Measurements from ENCODE around the gene FLNC. TPM values are rescaled to one million over a fixed set of nuclear protein-coding genes. Genes with fewer than 3 reads are reported as not detected.

Gene FLNC
- total RNA-seq, 4 donors from 2014 or later, result 5.7 to 12.6 (median 9.3) TPM

DNA sequence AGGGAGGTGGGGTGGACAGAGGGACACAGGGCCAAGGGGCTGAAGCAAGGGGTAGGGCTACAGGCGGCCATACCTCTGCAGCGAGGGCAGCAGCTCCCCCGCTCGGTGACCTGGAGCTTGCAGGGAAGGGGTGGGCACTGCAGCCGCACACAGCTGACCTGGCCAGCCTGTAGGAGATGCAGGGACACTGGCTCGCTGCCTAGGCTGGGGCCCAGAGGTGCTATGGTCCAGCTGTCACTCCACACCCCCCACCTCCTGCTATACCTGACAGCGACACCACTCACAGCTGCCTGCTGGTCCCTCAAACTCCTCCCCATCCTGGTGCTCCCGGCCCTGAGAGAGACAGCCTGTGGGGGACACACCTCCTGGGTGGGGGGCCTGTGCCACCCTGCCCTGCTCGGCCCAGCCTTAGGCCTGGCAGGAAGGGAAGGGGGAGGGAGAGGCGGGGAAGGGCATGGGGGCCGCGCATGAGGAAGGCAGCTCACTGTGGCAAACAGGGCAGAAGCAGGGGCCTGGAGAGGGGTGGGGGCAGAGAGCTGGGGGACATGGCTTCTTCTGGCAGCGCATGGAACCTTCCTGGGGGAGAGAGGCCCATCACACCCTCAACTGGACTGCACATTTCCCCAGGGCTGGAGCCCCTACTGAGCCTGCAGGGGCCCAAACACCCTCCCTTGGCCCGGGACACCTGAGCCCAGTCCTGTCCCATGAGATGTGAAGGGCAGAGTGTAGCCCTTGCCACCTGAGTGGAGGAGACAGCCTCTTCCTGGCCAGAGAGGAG, 56.4 kb downstream of the FLNC start:
- no peak overlapping the region for H3K27ac ChIP-seq
- no peaks in the 10 kb centered on the region for H3K27me3 ChIP-seq
- peaks cover 3 to 9% of the 10 kb centered on the region in 2 donors for H3K4me1 ChIP-seq
- no peaks in the 10 kb centered on the region for H3K36me3 ChIP-seq
- no peak overlapping the region for H3K4me3 ChIP-seq (replicated peaks in 1 of 3)
- H3K9me3 ChIP-seq, result no peaks in the 10 kb centered on the region
- intact Hi-C loops (cut with DNase I), result loop anchor here (10.0 kb wide), 2 partner anchors 282 to 412 kb away; partner anchors contain the start of gene METTL2B
- WGBS, 2 donors, result 74 to 78% methylated on average over 11 to 12 of the region's 14 CpGs
- no peak for DNase-seq
- TF ChIP-seq POLR2A (IDR thresholded peaks at IDR 0.05), result no peak
- TF ChIP-seq, protein P1, sequence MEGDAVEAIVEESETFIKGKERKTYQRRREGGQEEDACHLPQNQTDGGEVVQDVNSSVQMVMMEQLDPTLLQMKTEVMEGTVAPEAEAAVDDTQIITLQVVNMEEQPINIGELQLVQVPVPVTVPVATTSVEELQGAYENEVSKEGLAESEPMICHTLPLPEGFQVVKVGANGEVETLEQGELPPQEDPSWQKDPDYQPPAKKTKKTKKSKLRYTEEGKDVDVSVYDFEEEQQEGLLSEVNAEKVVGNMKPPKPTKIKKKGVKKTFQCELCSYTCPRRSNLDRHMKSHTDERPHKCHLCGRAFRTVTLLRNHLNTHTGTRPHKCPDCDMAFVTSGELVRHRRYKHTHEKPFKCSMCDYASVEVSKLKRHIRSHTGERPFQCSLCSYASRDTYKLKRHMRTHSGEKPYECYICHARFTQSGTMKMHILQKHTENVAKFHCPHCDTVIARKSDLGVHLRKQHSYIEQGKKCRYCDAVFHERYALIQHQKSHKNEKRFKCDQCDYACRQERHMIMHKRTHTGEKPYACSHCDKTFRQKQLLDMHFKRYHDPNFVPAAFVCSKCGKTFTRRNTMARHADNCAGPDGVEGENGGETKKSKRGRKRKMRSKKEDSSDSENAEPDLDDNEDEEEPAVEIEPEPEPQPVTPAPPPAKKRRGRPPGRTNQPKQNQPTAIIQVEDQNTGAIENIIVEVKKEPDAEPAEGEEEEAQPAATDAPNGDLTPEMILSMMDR (IDR thresholded peaks at IDR 0.05), result no peak

GRCh38 chr7:128887169-128888038, 57.2 kb downstream of the FLNC start:
- H3K36me3 ChIP-seq, result no peaks in the 10 kb centered on the region
- no peak for TF ChIP-seq POLR2A (IDR thresholded peaks at IDR 0.05)
- TF ChIP-seq, protein P1 (IDR thresholded peaks at IDR 0.05), result no peak
- WGBS, 2 donors, result 85 to 90% methylated on average over 7 of the region's 7 CpGs
- no peaks in the 10 kb centered on the region for H3K9me3 ChIP-seq
- peaks cover 8 to 17% of the 10 kb centered on the region in 2 donors for H3K4me1 ChIP-seq
- no peak overlapping the region for H3K4me3 ChIP-seq (replicated peaks in 1 of 3)
- H3K27me3 ChIP-seq, result no peaks in the 10 kb centered on the region
- DNase-seq, result no peak
- intact Hi-C loops (cut with DNase I), result loop anchor here (10.0 kb wide), 2 partner anchors 283 to 413 kb away; partner anchors contain the start of gene METTL2B
- no peak overlapping the region for H3K27ac ChIP-seq

GRCh38 chr7:128888039-128888755, 58.0 kb downstream of the FLNC start:
- WGBS, 2 donors, result 87 to 93% methylated on average over 7 of the region's 7 CpGs
- H3K4me1 ChIP-seq, result peaks cover 8 to 23% of the 10 kb centered on the region in 2 donors
- H3K27ac ChIP-seq, result no peak overlapping the region
- no peaks in the 10 kb centered on the region for H3K9me3 ChIP-seq
- no peak for DNase-seq
- no peak for TF ChIP-seq POLR2A (IDR thresholded peaks at IDR 0.05)
- TF ChIP-seq, protein P1 (IDR thresholded peaks at IDR 0.05), result no peak
- H3K27me3 ChIP-seq, result no peaks in the 10 kb centered on the region
- intact Hi-C loops (cut with DNase I), result loop anchor here (10.0 kb wide), 2 partner anchors 283 to 413 kb away; partner anchors contain the start of gene METTL2B
- no peak overlapping the region for H3K4me3 ChIP-seq (replicated peaks in 1 of 3)
- H3K36me3 ChIP-seq, result no peaks in the 10 kb centered on the region

GRCh38 chr7:128888756-128889095, 58.5 kb downstream of the FLNC start:
- Histone ChIP-seq H3K9me3 (no peaks in the 10 kb centered on the region), H3K27ac (no peak overlapping the region), H3K36me3 (no peaks in the 10 kb centered on the region), H3K4me3 (replicated peaks in 1 of 3) (no peak overlapping the region), H3K4me1 (peaks cover 8 to 23% of the 10 kb centered on the region in 2 donors), H3K27me3 (no peaks in the 10 kb centered on the region)
- DNase-seq, result no peak
- 83 to 85% methylated on average over 11 of the region's 11 CpGs for WGBS, 2 donors
- intact Hi-C loops (cut with DNase I), result loop anchor here (10.0 kb wide), 2 partner anchors 284 to 414 kb away; partner anchors contain the start of gene METTL2B
- no peak for TF ChIP-seq POLR2A (IDR thresholded peaks at IDR 0.05)
- TF ChIP-seq, protein P1 (IDR thresholded peaks at IDR 0.05), result no peak
